Esophagus squamous epithelium (tissue), 5 donors: ENCODE data around the gene KLHL36. TPM values are rescaled to one million over a fixed set of nuclear protein-coding genes. Genes with fewer than 3 reads are reported as not detected.

ENCODE experiments used
- DNase-seq: peaks from one replicate; lab custom pipeline; 2025; lab: John Stamatoyannopoulos, UW
- H3K27ac ChIP-seq, 4 donors: fragments of 200-600 bp; sonication (generic); one replicate each; pipeline ENCODE4 v1.5.1; 2016 to 2019; ENCODE audit warnings: mild to moderate bottlenecking in 1 of 4
- H3K27me3 ChIP-seq, 4 donors: fragments of 200-600 bp; sonication (generic); 1 replicate in 3 of 4; 2 replicates in 1 of 4; pipeline versions ENCODE4 v1.5.1 to v1.6.0; 2017 to 2021; ENCODE audit warnings: antibody characterized with exemption in 1 of 4
- H3K36me3 ChIP-seq, 3 donors: fragments of 200-600 bp; sonication (generic); one replicate each; pipeline ENCODE4 v1.5.1; 2016 to 2019
- H3K4me1 ChIP-seq, 3 donors: fragments of 200-600 bp; sonication (generic); one replicate each; pipeline ENCODE4 v1.5.1; 2017 to 2019
- H3K4me3 ChIP-seq, 4 donors: fragments of 200-600 bp; sonication (generic); 1 replicate in 3 of 4; 2 replicates in 1 of 4; pipeline ENCODE4 v1.5.1; 2016 to 2019; ENCODE audit warnings: mild to moderate bottlenecking in 2 of 4, moderate library complexity in 1 of 4
- H3K9me3 ChIP-seq, 3 donors: fragments of 200-600 bp; sonication (generic); one replicate each; pipeline ENCODE4 v1.5.1; 2016 to 2019
- POLR2A ChIP-seq, 4 donors: fragments of 450-650 bp; IDR thresholded peaks; one replicate each; pipeline ENCODE4 v1.6.1; 2017; ENCODE audit warnings: antibody characterized with exemption in 4 of 4, mild to moderate bottlenecking in 4 of 4, moderate library complexity in 3 of 4
- WGBS, 2 donors: methylation state at CpG; one replicate each; pipeline ENCODE4 v1.1.5; 2018; 5-methylcytosine and 5-hydroxymethylcytosine counted together
- intact Hi-C: fragments of 100-400 bp; cut with DNase I; formaldehyde crosslinking; loops from one replicate; pipeline ENCODE4 v1.15.0; 2022
- total RNA-seq, 4 donors: library from RNA; depleted of rRNA; stranded (reverse); fragments of >200 nt; gene quantifications; one replicate each; pipeline ENCODE4 v1.1.0, GENCODE V29; 2016
- TF ChIP-seq, protein P1 (sequence below), 6 experiments: fragments of 450-650 bp in 4 of 6; fragments of 200-600 bp in 2 of 6; sonication (generic) in 2 of 6; IDR thresholded peaks; one replicate each; pipeline ENCODE4 v1.5.1; 2016 to 2019; ENCODE audit warnings: antibody characterized with exemption in 6 of 6, mild to moderate bottlenecking in 4 of 6, moderate library complexity in 4 of 6
- donor health status: DM: yes; HTN: yes; CAD: no.

Gene KLHL36
- total RNA-seq, 4 donors from 2014 or later = 28.7 to 58.6 (median 40.1) TPM

DNA sequence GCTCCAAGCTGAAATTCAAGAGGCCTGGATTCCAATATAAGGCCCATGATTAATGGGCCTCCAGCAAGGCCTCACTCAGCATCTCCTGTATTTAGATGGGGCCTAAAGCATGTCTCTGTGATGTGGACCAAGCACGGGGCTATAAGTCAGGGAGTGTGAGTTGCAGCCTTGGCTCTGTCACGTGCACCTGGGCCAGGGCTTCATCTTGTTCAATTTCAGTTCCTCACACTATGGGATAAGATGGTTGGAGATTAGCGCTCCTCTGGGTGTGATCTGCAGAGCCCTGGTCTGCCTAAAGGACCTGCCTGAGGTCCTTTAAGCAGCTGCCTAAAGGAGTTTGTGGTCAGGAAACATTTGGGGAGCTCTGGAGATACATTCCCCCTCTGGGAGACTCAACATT, 25.2 kb downstream of the KLHL36 start:
- TF ChIP-seq, protein P1, sequence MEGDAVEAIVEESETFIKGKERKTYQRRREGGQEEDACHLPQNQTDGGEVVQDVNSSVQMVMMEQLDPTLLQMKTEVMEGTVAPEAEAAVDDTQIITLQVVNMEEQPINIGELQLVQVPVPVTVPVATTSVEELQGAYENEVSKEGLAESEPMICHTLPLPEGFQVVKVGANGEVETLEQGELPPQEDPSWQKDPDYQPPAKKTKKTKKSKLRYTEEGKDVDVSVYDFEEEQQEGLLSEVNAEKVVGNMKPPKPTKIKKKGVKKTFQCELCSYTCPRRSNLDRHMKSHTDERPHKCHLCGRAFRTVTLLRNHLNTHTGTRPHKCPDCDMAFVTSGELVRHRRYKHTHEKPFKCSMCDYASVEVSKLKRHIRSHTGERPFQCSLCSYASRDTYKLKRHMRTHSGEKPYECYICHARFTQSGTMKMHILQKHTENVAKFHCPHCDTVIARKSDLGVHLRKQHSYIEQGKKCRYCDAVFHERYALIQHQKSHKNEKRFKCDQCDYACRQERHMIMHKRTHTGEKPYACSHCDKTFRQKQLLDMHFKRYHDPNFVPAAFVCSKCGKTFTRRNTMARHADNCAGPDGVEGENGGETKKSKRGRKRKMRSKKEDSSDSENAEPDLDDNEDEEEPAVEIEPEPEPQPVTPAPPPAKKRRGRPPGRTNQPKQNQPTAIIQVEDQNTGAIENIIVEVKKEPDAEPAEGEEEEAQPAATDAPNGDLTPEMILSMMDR (IDR thresholded peaks at IDR 0.05) = no peak
- TF ChIP-seq POLR2A (IDR thresholded peaks at IDR 0.05) = no peak
- intact Hi-C loops = loop anchor here (5.0 kb wide), 1 partner anchor 49 kb away; no protein-coding TSS in a partner anchor
- Histone ChIP-seq H3K27me3 (peaks cover 0 to 13% (median 0%) of the 10 kb centered on the region in 4 donors), H3K4me1 (peaks cover 0 to 7% (median 0%) of the 10 kb centered on the region in 3 donors), H3K4me3 (no peak overlapping the region), H3K9me3 (no peaks in the 10 kb centered on the region), H3K27ac (no peak overlapping the region), H3K36me3 (peaks cover 0 to 3% (median 0%) of the 10 kb centered on the region in 3 donors)
- no peak for DNase-seq
- 75 to 90% methylated on average over 2 to 3 of the region's 3 CpGs for WGBS, 2 donors

DNA sequence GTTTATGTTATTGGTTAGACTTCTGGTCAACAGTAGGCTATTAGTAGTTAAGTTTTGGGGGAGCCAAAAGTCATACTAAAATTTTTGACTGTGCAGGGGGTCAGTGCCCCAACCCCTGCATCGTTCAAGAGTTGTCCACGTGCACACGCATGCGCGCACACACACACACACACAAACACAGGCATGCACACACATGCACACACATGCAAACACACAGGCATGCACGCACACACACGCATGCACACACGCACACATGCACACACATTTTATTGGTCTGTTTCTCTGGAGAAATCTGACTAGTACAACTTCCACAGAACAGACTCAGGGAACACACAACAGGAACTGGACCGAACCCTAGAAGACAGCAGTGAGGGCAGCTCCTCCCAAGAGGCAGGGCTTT, 27.1 kb downstream of the KLHL36 start:
- peaks cover 0 to 13% (median 0%) of the 10 kb centered on the region in 4 donors for H3K27me3 ChIP-seq
- intact Hi-C loops = no loop called here
- DNase-seq = no peak
- no peaks in the 10 kb centered on the region for H3K36me3 ChIP-seq
- WGBS, 2 donors = 80 to 85% methylated on average over 9 of the region's 9 CpGs
- H3K27ac ChIP-seq = no peak overlapping the region
- H3K4me3 ChIP-seq = no peak overlapping the region
- no peaks in the 10 kb centered on the region for H3K9me3 ChIP-seq
- TF ChIP-seq, protein P1 (IDR thresholded peaks at IDR 0.05) = no peak
- TF ChIP-seq POLR2A (IDR thresholded peaks at IDR 0.05) = no peak
- H3K4me1 ChIP-seq = peaks cover 0 to 7% (median 0%) of the 10 kb centered on the region in 3 donors

DNA sequence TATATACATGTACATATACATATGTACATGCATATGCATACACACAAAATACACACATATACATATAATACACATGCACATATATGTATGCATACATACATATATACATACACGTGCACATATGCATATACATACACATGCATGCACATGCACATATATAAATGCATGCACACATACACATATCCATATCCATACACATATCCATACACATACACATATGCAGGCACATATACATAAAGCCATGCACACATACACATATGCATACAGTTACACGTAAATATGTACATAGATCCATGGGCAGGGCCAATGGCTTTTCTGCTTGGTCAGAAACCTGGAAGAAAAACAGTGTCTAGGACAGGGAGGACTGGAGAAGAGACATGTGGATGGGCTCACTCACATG, 27.6 kb downstream of the KLHL36 start:
- TF ChIP-seq, protein P1 (IDR thresholded peaks at IDR 0.05) = no peak
- TF ChIP-seq POLR2A (IDR thresholded peaks at IDR 0.05) = no peak
- 85 to 100% methylated on average over 2 of the region's 2 CpGs for WGBS, 2 donors
- Histone ChIP-seq H3K4me1 (peaks cover 0 to 7% (median 0%) of the 10 kb centered on the region in 3 donors), H3K27me3 (peaks cover 0 to 13% (median 0%) of the 10 kb centered on the region in 4 donors), H3K9me3 (no peaks in the 10 kb centered on the region), H3K27ac (no peak overlapping the region), H3K36me3 (no peaks in the 10 kb centered on the region), H3K4me3 (no peak overlapping the region)
- intact Hi-C loops = no loop called here
- no peak for DNase-seq

DNA sequence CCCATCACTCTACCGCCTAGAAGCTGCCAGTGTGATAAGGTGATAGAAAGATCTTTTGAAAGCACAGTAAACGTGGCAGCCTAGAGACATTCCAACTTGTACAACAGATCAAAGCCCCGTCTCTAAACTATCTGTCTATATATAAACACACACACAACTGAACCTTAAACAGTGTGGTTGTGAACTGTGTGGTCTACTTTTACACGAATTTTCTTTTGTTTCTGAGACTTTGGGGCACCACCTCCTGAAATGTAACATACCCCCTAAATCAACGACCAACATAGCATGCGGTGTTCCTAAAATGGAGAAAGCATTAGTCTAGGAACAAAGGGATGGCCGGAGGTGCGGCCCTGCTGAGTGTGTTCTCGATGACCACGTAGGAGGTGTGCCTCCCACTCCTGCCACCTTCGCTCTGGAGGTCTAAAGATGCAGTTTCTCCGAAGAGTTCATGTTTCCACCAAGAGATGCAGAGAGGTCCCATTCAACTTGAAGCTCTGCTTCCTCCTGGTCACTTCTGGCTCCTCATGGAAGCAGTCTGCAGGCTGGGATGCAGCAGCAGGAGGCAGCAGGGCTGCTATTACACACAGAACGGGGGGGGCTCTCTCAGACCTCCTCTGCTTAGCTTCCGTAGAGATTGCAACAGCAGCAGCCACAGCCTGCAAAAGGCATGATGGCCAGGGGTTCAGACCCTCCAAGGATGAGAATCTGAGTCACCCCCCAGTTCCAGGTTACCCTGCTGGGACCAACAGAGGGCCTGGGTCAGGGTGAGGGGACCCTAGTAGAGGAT, 28.9 kb downstream of the KLHL36 start:
- no peak for DNase-seq
- Histone ChIP-seq H3K36me3 (no peaks in the 10 kb centered on the region), H3K4me3 (no peak overlapping the region), H3K27ac (no peak overlapping the region), H3K27me3 (peaks cover 0 to 20% (median 0%) of the 10 kb centered on the region in 4 donors), H3K9me3 (no peaks in the 10 kb centered on the region), H3K4me1 (peaks cover 0 to 5% (median 0%) of the 10 kb centered on the region in 3 donors)
- TF ChIP-seq, protein P1 (IDR thresholded peaks at IDR 0.05) = no peak
- TF ChIP-seq POLR2A (IDR thresholded peaks at IDR 0.05) = no peak
- intact Hi-C loops = no loop called here
- 68 to 70% methylated on average over 12 to 13 of the region's 14 CpGs for WGBS, 2 donors

DNA sequence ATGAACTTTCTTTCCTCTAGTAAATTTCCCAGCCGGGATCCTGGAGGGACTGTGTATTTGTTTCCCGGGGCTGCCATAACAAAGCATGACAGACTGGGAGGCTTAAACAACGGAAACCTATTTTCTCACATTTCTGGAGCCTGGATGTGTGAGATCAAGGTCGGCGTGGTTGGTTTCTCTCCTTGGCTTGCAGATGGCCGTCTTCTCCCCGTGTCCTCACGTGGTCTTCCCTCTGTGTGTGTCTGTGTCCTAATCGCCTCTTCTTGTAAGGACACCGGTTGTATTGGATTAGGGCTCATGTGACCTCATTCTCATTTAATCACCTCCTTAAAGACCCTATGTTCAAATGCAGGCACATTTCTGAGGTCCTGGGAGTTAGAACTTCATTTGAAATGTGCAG, 29.5 kb downstream of the KLHL36 start:
- H3K4me3 ChIP-seq = no peak overlapping the region
- no peak overlapping the region for H3K27ac ChIP-seq
- no peaks in the 10 kb centered on the region for H3K9me3 ChIP-seq
- peaks cover 0 to 20% (median 0%) of the 10 kb centered on the region in 4 donors for H3K27me3 ChIP-seq
- WGBS, 2 donors = 61 to 74% methylated on average over 10 of the region's 10 CpGs
- no peaks in the 10 kb centered on the region for H3K36me3 ChIP-seq
- DNase-seq = no peak
- intact Hi-C loops = no loop called here
- TF ChIP-seq, protein P1 (IDR thresholded peaks at IDR 0.05) = no peak
- no peak for TF ChIP-seq POLR2A (IDR thresholded peaks at IDR 0.05)
- no peaks in the 10 kb centered on the region for H3K4me1 ChIP-seq
